GM21526 (cell line): Measurements from ENCODE around the gene ACSL1.

Source experiments
- ATAC-seq: cut with Tn5 transposase; IDR thresholded peaks from one replicate; pipeline ENCODE4 v1.9.1; 2021; ENCODE audit warnings: moderate library complexity; ENCODE audit not compliant: unreplicated experiment, low FRiP score

ACSL1 gene

GRCh38 chr4:184814686-184815045 lies 11.1 kb downstream of the ACSL1 start:
- no peak for ATAC-seq

GRCh38 chr4:184812651-184813181 lies 13.1 kb downstream of the ACSL1 start:
- ATAC-seq, result no peak

- ATAC-seq, result no peak
Observed at GRCh38 chr4:184812199-184812542, 13.6 kb downstream of the ACSL1 start.

GRCh38 chr4:184811526-184812198 lies 14.1 kb downstream of the ACSL1 start:
- no peak for ATAC-seq

GRCh38 chr4:184810720-184811119 lies 15.0 kb downstream of the ACSL1 start:
- no peak for ATAC-seq

GRCh38 chr4:184808713-184809050 lies 17.1 kb downstream of the ACSL1 start:
- no peak for ATAC-seq

GRCh38 chr4:184807797-184808712 lies 17.7 kb downstream of the ACSL1 start:
- no peak for ATAC-seq

- no peak for ATAC-seq
Observed at GRCh38 chr4:184807256-184807655, 18.5 kb downstream of the ACSL1 start.

GRCh38 chr4:184806711-184807110 lies 19.1 kb downstream of the ACSL1 start:
- ATAC-seq, result no peak

GRCh38 chr4:184806229-184806550 lies 19.6 kb downstream of the ACSL1 start:
- ATAC-seq, result no peak

- no peak for ATAC-seq
Observed at GRCh38 chr4:184805462-184806228, 20.1 kb downstream of the ACSL1 start.

GRCh38 chr4:184804621-184805020 lies 21.1 kb downstream of the ACSL1 start:
- no peak for ATAC-seq

- ATAC-seq, result no peak
Observed at GRCh38 chr4:184803874-184804273, 21.9 kb downstream of the ACSL1 start.

- no peak for ATAC-seq
Observed at GRCh38 chr4:184803133-184803532, 22.6 kb downstream of the ACSL1 start.

- no peak for ATAC-seq
Observed at GRCh38 chr4:184802697-184803015, 23.1 kb downstream of the ACSL1 start.

GRCh38 chr4:184801781-184802696 lies 23.7 kb downstream of the ACSL1 start:
- no peak for ATAC-seq

- ATAC-seq, result no peak
Observed at GRCh38 chr4:184798504-184798903, 27.3 kb downstream of the ACSL1 start.

GRCh38 chr4:184796906-184797305 lies 28.9 kb downstream of the ACSL1 start:
- no peak for ATAC-seq

GRCh38 chr4:184795214-184795844 lies 30.4 kb downstream of the ACSL1 start:
- no peak for ATAC-seq

GRCh38 chr4:184794470-184794869 lies 31.3 kb downstream of the ACSL1 start:
- ATAC-seq, result no peak
